Measurements from ENCODE around the gene CEBPA. TPM values are rescaled to one million over a fixed set of nuclear protein-coding genes. Genes with fewer than 3 reads are reported as not detected.

The CEBPA gene
- polyA plus RNA-seq, 12 donors: 1.7 to 33.1 (median 4.0) TPM; not detected in 1

DNA sequence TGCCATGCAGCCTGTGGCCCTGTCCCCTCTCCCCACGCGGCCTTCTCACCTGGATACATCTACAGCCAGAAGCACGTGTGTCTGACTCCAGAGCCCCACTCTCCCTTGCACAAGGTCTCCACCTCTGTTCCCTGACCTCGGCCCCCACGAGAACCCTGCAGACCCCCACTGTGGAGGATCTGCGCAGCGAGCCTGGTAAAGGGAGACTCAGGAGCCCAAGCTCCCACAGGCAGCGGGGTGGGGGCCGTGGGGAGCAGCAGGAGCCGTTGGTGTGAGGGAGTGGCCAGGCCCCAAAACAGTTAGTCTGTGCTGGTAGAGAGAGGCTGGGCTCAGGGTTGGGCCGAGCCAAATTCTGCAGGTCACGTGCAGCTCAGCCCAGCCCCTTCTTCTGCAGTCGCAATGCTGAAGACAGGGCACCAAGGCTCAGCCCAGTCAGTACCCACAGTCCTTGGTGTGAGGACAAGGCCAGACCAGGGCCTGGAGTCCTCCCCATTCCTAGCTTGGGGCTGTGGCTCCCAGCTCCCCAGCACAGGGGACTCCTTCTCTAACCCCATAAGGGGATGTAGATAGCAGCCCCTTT is 48.0 kb downstream of the CEBPA start:
- no peak for DNase-seq

DNA sequence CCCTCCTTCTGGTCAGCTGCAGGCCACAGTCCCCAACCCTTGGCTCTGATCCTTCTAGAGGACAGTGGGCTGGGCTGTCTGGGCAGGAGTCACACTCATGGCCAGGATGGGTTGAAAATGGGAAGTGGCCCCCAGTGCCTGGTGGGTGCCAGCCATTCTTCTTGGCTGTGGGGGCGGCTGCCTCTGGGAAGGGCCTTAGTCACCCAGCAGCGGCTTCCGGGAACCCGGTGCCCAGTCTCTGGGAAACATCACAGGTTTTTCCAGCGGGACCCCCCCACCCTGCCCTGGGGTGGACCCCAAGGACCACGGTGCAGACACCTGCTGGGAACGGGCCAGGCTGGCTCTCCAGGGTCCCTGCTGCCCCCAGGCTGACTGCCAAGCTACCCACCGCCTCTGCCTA is 49.4 kb downstream of the CEBPA start:
- no peak for DNase-seq

DNA sequence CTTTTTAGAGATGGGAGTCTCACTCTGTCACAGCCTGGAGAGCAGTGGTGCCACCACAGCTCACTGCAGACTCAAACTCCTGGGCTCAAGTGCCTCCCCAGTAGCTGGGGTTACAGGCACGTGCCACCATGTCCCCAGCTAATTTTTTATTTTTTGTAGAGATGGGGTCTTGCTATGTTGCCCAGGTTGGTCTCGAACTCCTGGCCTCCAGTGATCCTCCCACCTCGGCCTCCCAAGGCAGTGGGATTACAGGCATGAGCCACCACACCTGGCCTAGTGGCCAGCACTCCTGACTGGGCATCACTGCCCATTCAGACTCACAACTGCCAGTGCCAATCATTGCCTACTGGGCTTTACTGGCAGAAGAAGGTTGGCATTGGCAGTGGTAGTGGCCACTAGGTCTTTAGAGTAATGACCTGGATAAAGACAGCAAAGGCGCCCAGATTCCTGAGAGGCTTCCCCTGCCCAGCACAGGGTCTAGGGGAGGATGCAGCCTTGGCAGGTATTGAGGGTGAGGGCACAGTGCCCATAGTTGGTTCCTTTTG is 49.8 kb downstream of the CEBPA start:
- DNase-seq: no peak

DNA sequence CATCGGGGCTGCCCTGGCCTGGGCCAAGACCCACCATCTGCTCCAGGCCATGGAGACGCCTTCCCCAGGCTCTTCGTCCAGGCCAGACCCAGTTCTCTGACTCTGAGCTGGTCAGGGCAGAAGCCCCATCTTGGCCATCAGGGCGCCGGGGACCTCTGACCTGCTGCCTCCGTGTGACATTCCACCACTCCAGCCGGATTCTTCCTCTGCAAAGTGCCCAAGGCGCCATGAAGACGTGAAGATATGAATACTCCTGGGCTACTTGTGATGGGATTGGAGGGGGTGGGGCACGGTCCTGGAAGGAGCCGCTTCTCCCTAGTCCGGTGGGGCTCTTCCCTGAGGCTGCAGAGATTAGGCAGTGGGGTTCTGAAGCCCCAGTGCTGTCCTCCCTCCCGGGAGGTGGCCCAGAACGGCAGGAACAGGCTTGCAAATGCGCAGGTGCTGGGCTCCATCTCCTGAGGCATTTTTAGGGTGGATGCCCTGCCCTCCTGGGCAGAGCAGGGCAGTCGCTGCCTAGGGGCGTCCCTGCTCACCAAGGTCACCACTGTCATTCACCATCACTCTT is 50.7 kb downstream of the CEBPA start:
- no peak for DNase-seq

DNA sequence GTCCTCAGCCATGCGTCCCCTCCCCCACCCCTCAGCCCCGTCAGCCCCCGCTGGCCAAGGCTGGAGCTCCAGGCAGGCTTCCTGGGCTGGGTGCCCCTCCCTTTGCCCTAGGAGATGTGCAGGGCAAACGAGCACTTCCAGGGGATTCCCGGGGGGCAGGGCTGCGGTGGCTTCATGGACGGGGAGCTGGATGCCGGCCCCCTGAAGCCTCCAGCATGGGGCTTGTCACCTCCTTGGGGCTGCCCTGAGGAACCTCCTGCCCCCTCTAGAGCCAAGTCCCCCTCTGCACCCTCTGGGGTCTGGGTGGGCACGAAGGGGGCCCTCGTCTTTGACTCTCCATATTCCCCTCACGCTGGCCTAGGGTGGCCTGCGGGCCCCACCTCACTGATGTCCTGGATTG is 51.3 kb downstream of the CEBPA start:
- DNase-seq: no peak

DNA sequence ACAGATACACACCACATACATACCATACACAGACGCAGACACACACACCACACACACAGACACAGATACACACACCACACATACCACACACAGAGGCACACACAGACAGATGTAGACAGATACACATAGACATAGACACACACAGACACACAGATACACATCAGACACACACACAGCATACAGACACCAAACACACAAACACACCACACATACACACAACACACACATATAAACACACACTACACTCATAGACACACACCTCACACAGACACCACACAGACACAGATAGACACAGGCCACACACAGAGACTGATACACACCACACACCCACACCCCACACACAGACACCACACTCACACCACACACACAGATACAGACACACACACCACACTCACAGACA is 51.8 kb downstream of the CEBPA start:
- DNase-seq: no peak

Other genes starting within 250 kb of the CEBPA start
- gene RHPN2, start 237.6 kb downstream of the CEBPA start, polyA plus RNA-seq (ENCODE audit: insufficient read length in 12 of 12): 10 to 100 TPM in 1 of 12 donors, 1 to 10 TPM in 10, not detected in 1; 1.2 to 16.5 (median 1.9) TPM
- gene GPATCH1, start 221.4 kb downstream of the CEBPA start, polyA plus RNA-seq (ENCODE audit: insufficient read length in 12 of 12): 10 to 100 TPM in 3 of 12 donors, 1 to 10 TPM in 8, not detected in 1; 6.5 to 12.2 (median 8.2) TPM
- gene WDR88, start 170.4 kb downstream of the CEBPA start, polyA plus RNA-seq (ENCODE audit: insufficient read length in 12 of 12): 1 to 10 TPM in 3 of 12 donors, under 1 TPM in 7, not detected in 2; 0.34 to 1.2 (median 0.86) TPM
- 10 to 100 TPM in 11 of 12 donors, not detected in 1; 15.8 to 45.8 (median 20.7) TPM for gene LRP3, start 108.2 kb downstream of the CEBPA start, polyA plus RNA-seq (ENCODE audit: insufficient read length in 12 of 12)
- 10 to 100 TPM in 2 of 12 donors, 1 to 10 TPM in 9, not detected in 1; 4.2 to 14.2 (median 8.1) TPM for gene SLC7A10, start 76.7 kb downstream of the CEBPA start, polyA plus RNA-seq (ENCODE audit: insufficient read length in 12 of 12)
- gene CEBPG, start 71.2 kb upstream of the CEBPA start, polyA plus RNA-seq (ENCODE audit: insufficient read length in 12 of 12): 10 to 100 TPM in 11 of 12 donors, not detected in 1; 16.4 to 29.9 (median 20.2) TPM
- 10 to 100 TPM in 11 of 12 donors, not detected in 1; 33.0 to 73.6 (median 43.2) TPM for gene PEPD, start 219.3 kb upstream of the CEBPA start, polyA plus RNA-seq (ENCODE audit: insufficient read length in 12 of 12)

Data from muscle of arm (tissue), 12 donors.